Mammary epithelial cell (primary cell): ENCODE data around the gene BLZF1.

Source experiments
- EZH2 ChIP-seq: IDR thresholded peaks from 2 replicates; pipeline ENCODE4 v1.6.1; 2012; ENCODE audit warnings: low read length, inconsistent platforms, borderline replicate concordance
- TF ChIP-seq, protein P1 (sequence below), 2 donors: IDR thresholded peaks in 1 of 2; conservative IDR thresholded peaks in 1 of 2; 2 replicates each; pipeline ENCODE4 v1.5.1; 2011 to 2012; ENCODE audit warnings: inconsistent platforms in 2 of 2, low read length in 2 of 2, mild to moderate bottlenecking in 2 of 2, control low read depth in 1 of 2, low read depth in 1 of 2; ENCODE audit not compliant: insufficient read depth in 1 of 2; ENCODE audit errors: extremely low read depth in 1 of 2

DNA sequence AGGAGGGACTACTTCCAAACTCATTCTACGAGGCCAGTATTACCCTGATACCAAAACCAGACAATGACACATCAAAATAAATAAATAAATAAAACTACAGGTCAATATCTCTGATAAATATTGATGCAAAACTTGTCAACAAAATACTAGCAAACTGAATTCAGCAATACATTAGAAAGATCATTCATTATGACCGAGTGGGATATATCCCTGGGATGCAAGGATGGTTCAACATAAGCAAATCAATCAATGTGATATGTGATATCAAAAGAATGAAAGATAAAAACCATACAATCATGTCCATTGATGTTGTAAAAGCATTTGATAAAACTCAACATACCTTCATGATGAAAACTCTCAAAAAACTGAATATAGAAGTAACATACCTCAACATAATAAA lies 37.1 kb upstream of the BLZF1 start:
- TF ChIP-seq, protein P1, sequence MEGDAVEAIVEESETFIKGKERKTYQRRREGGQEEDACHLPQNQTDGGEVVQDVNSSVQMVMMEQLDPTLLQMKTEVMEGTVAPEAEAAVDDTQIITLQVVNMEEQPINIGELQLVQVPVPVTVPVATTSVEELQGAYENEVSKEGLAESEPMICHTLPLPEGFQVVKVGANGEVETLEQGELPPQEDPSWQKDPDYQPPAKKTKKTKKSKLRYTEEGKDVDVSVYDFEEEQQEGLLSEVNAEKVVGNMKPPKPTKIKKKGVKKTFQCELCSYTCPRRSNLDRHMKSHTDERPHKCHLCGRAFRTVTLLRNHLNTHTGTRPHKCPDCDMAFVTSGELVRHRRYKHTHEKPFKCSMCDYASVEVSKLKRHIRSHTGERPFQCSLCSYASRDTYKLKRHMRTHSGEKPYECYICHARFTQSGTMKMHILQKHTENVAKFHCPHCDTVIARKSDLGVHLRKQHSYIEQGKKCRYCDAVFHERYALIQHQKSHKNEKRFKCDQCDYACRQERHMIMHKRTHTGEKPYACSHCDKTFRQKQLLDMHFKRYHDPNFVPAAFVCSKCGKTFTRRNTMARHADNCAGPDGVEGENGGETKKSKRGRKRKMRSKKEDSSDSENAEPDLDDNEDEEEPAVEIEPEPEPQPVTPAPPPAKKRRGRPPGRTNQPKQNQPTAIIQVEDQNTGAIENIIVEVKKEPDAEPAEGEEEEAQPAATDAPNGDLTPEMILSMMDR (conservative IDR thresholded peaks at IDR 0.05 in 1 of 2, IDR thresholded peaks at IDR 0.05 in 1 of 2; ENCODE audit: extremely low read depth in 1 of 2, insufficient read depth in 1 of 2, low read depth in 1 of 2, low read length in 2 of 2) = no peak
- no peak for TF ChIP-seq EZH2
